K562 (cell line): ENCODE measurements around the gene PPM1L. TPM values are rescaled to one million over a fixed set of nuclear protein-coding genes. Genes with fewer than 3 reads are reported as not detected.

Experiments used
- ATAC-seq: fragments of 200-7000 bp; cut with Tn5 transposase; 3 replicates; pipeline ENCODE4 v1.9.1; 2020; ENCODE audit warnings: moderate library complexity
- BruUV-seq: library from RNA; stranded (reverse); fragments of 400-500 nt; replicated peaks from 2 replicates; lab custom pipeline; 2021; lab: Mats Ljungman, UMichigan
- CTCF ChIA-PET: fragments of 300-600 bp; formaldehyde crosslinking; extraction: SDS; loops from one replicate; lab custom pipeline; 2021; ENCODE audit warnings: low intra/inter-chr PET ratio; lab: Yijun Ruan, JAX
- POLR2A ChIA-PET: fragments of 300-600, 350-650 bp; sonication (Branson Sonifier 250); formaldehyde crosslinking; extraction: SDS; loops from one replicate; lab custom pipeline; 2021; ENCODE audit warnings: antibody characterized with exemption, inconsistent platforms; lab: Yijun Ruan, JAX
- DNase-seq, 4 experiments: peaks; one replicate each; pipeline versions ENCODE4 v3.0.0 to v3.0.0-alpha.2; 2011 to 2018; ENCODE audit warnings: low spot score in 3 of 4, mixed read lengths in 3 of 4; ENCODE audit errors: extremely low read depth in 1 of 4
- FAIRE-seq: peaks from 2 replicates; lab custom pipeline; 2011; peaks lifted over from hg19 to GRCh38; lab: Jason Lieb, UNC
- H2AFZ ChIP-seq: 2 replicates; pipeline ENCODE4 v1.6.0; 2011; ENCODE audit warnings: low read depth, low read length, control low read depth, inconsistent platforms
- H3K27ac ChIP-seq: fragments of 200-600 bp; 3 replicates; pipeline ENCODE4 v1.8.0; 2011; ENCODE audit warnings: low read depth, mild to moderate bottlenecking, control low read depth, inconsistent platforms, low read length, moderate library complexity, mixed read lengths; ENCODE audit errors: extremely low read depth
- H3K27me3 ChIP-seq, 2 experiments: fragments of 300-600 bp in 1 of 2; 2 replicates in 1 of 2; 3 replicates in 1 of 2; pipeline versions ENCODE4 v1.6.0 to v1.8.0; 2011; ENCODE audit warnings: inconsistent platforms in 2 of 2, low read length in 2 of 2, mild to moderate bottlenecking in 1 of 2, mixed read lengths in 1 of 2, moderate library complexity in 1 of 2; ENCODE audit not compliant: control insufficient read depth in 2 of 2, insufficient read depth in 2 of 2
- H3K36me3 ChIP-seq: fragments of 300-600 bp; 3 replicates; pipeline ENCODE4 v1.8.0; 2011; ENCODE audit warnings: mild to moderate bottlenecking, low read length, inconsistent platforms; ENCODE audit not compliant: control insufficient read depth, insufficient read depth
- H3K4me1 ChIP-seq, 2 experiments: fragments of 200-600 bp in 1 of 2; replicated peaks in 1 of 2; 2 replicates in 1 of 2; 3 replicates in 1 of 2; pipeline versions ENCODE4 v1.5.1 to v1.8.0; 2011; ENCODE audit warnings: inconsistent platforms in 2 of 2, low read length in 2 of 2, mild to moderate bottlenecking in 1 of 2, mixed read lengths in 1 of 2, moderate library complexity in 1 of 2; ENCODE audit not compliant: control insufficient read depth in 2 of 2, insufficient read depth in 2 of 2
- H3K4me2 ChIP-seq: 2 replicates; pipeline ENCODE4 v1.6.1; 2011; ENCODE audit warnings: low read length, control low read depth, inconsistent platforms, mixed read lengths; ENCODE audit not compliant: insufficient read depth
- H3K4me3 ChIP-seq: fragments of 200-600 bp; sonication (generic), shearing (Covaris generic); 2 replicates; pipeline ENCODE4 v1.5.1; 2016; ENCODE audit warnings: control low read depth, inconsistent platforms
- H3K79me2 ChIP-seq: fragments of 200-600 bp; 3 replicates; pipeline ENCODE4 v1.8.0; 2011; ENCODE audit warnings: low read length, inconsistent platforms; ENCODE audit not compliant: control insufficient read depth, insufficient read depth
- H3K9ac ChIP-seq, 2 experiments: 2 replicates each; pipeline versions ENCODE4 v1.6.0 to v1.6.1; 2011; ENCODE audit warnings: low read depth in 2 of 2, low read length in 2 of 2, control low read depth in 1 of 2, inconsistent platforms in 1 of 2, mild to moderate bottlenecking in 1 of 2, mixed read lengths in 1 of 2; ENCODE audit not compliant: insufficient read depth in 1 of 2
- H3K9me1 ChIP-seq: one replicate; pipeline ENCODE4 v1.6.0; 2011; ENCODE audit warnings: inconsistent platforms, mild to moderate bottlenecking, low read length, moderate library complexity; ENCODE audit not compliant: control insufficient read depth, insufficient read depth
- H3K9me3 ChIP-seq: replicated peaks from 2 replicates; pipeline ENCODE4 v1.5.1; 2011; ENCODE audit warnings: low read depth, low read length, inconsistent platforms; ENCODE audit not compliant: control insufficient read depth, insufficient read depth
- H4K20me1 ChIP-seq: replicated peaks from 2 replicates; pipeline ENCODE4 v1.6.1; 2011; ENCODE audit warnings: low read length, inconsistent platforms, mixed read lengths; ENCODE audit not compliant: control insufficient read depth, insufficient read depth
- MTF1 ChIP-seq: fragments of 250-450 bp; sonication (Bioruptor Pico); IDR thresholded peaks from 2 replicates; pipeline ENCODE4 v1.9.0; 2021; ENCODE audit warnings: moderate library complexity, mild to moderate bottlenecking, inconsistent platforms, borderline replicate concordance
- NELFE ChIP-seq: IDR thresholded peaks from 2 replicates; pipeline ENCODE4 v1.6.1; 2011; ENCODE audit warnings: mild to moderate bottlenecking; ENCODE audit not compliant: insufficient read depth, insufficient read length
- SRSF9 ChIP-seq: fragments of 200-400 bp; formaldehyde crosslinking; IDR thresholded peaks from 2 replicates; pipeline ENCODE4 v1.6.1; 2017; ENCODE audit warnings: low read depth, low read length, borderline replicate concordance
- TCF3 ChIP-seq: sonication (generic); formaldehyde crosslinking; IDR thresholded peaks from 2 replicates; pipeline ENCODE4 v1.4.0; 2020; ENCODE audit warnings: mild to moderate bottlenecking, missing genetic modification reagents
- ZBTB1 ChIP-seq: sonication (generic); formaldehyde crosslinking; IDR thresholded peaks from 2 replicates; pipeline ENCODE4 v1.8.1; 2023; ENCODE audit warnings: missing genetic modification reagents, low read depth, mild to moderate bottlenecking, borderline replicate concordance
- WGBS: fragments of 100-300 bp; shearing (Covaris generic); methylation state at CpG from one replicate; pipeline ENCODE4 v1.1.6; 2016; ENCODE audit warnings: low coverage, mixed read lengths; ENCODE audit not compliant: insufficient coverage; ENCODE audit errors: missing lambda C conversion rate; 5-methylcytosine and 5-hydroxymethylcytosine counted together
- in situ Hi-C: fragments of 300-500 bp; cut with MboI; formaldehyde crosslinking; loops from 4 replicates; pipeline ENCODE4 v1.15.0; 2018; ENCODE audit warnings: inconsistent platforms, mixed read lengths
- intact Hi-C: fragments of 100-400 bp; cut with micrococcal nuclease; formaldehyde crosslinking; loops from 2 replicates; pipeline ENCODE4 v1.14.2; 2022
- polyA plus RNA-seq, 8 experiments: library from polyadenylated mRNA; depleted of rRNA in 4 of 8; stranded (reverse) in 5 of 8; unstranded in 3 of 8; fragments of >200 nt; fragmentation: Nextera tagmentation in 2 of 8; fragmentation: Illumina TruSeq in 1 of 8; extraction: Ambion mirVana in 2 of 8; extraction: Trizol in 1 of 8; gene quantifications; 2 replicates each; pipeline versions ENCODE4 v1.2.1 to v1.2.3, GENCODE V29; 2011 to 2014; ENCODE audit warnings: inconsistent platforms in 1 of 8, missing spikeins in 1 of 8
- total RNA-seq, 7 experiments: library from RNA; depleted of rRNA in 6 of 7; stranded (reverse); fragments of >200 nt in 6 of 7; fragmentation: Illumina TruSeq in 2 of 7; extraction: Trizol in 2 of 7; gene quantifications; 2 replicates each; pipeline versions ENCODE4 v1.2.1 to v1.2.3, GENCODE V29; 2011 to 2021; ENCODE audit warnings: low replicate concordance in 1 of 7
- TF ChIP-seq, protein P1 (sequence below), 2 experiments: fragments of 450-650 bp in 1 of 2; sonication (generic) in 1 of 2; formaldehyde crosslinking in 1 of 2; IDR thresholded peaks in 1 of 2; conservative IDR thresholded peaks in 1 of 2; 2 replicates each; pipeline versions ENCODE4 v1.6.1 to v1.8.1; 2016 to 2023; ENCODE audit warnings: mild to moderate bottlenecking in 2 of 2, moderate library complexity in 2 of 2, inconsistent platforms in 1 of 2, missing genetic modification reagents in 1 of 2
- TF ChIP-seq, protein P2 (sequence below): fragments of 200-600 bp; sonication (generic); IDR thresholded peaks from one replicate; pipeline ENCODE4 v1.6.1; 2012; ENCODE audit warnings: mild to moderate bottlenecking, low read depth, low read length, inconsistent platforms

PPM1L gene
- total and polyA plus RNA-seq, 9 of the 15 experiments (the other 6 are each of a cell fraction or from before 2014, with no cell fraction given) = 0.01 to 0.41 (median 0.14) TPM

DNA sequence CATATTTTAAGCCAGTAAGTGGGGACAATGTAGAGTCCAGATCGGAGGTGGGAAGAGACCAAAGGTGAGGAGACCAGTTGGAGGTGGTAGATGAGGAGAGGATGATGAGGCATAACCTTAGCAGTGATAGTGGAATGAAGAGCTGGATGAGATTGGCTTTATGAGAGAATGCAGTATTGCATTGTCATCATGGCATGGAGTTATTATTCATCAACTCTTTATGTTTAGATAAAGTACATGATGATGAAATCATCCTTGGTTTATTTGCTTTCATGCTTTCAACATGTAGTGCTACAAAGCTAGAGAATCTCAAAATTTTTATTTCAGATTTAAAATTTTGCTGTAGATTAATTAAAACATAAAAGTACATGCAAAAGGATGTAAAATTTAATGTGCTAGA, 64.0 kb downstream of the PPM1L start:
- no peaks in the 10 kb centered on the region for H3K27me3 ChIP-seq
- no peak overlapping the region for H3K4me3 ChIP-seq
- H3K4me1 ChIP-seq = no peaks in the 10 kb centered on the region
- H3K4me2 ChIP-seq = no peak overlapping the region
- H3K79me2 ChIP-seq = no peaks in the 10 kb centered on the region
- FAIRE-seq (no peak), ATAC-seq (no peak), DNase-seq (no peak)
- intact Hi-C loops = no loop called here
- no peak overlapping the region for H2AFZ ChIP-seq
- no peak overlapping the region for H3K27ac ChIP-seq
- no peaks in the 10 kb centered on the region for H3K9me1 ChIP-seq
- no peaks in the 10 kb centered on the region for H3K36me3 ChIP-seq
- ChIA-PET POLR2A (no interaction called here), CTCF (no interaction called here)
- no peak overlapping the region for H3K9ac ChIP-seq
- H4K20me1 ChIP-seq = no peaks in the 10 kb centered on the region
- in situ Hi-C loops = no loop called here
- TF ChIP-seq ZBTB1 (CRISPR knock-in tag) = no peak
- TF ChIP-seq, protein P1, sequence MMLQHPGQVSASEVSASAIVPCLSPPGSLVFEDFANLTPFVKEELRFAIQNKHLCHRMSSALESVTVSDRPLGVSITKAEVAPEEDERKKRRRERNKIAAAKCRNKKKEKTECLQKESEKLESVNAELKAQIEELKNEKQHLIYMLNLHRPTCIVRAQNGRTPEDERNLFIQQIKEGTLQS (IDR thresholded peaks at IDR 0.05) = peak; percentile 28; the same call in 1 of the 2 replicates
- TF ChIP-seq, protein P1 (CRISPR knock-in tag; conservative IDR thresholded peaks at IDR 0.05) = no peak
- TF ChIP-seq SRSF9 = no peak
- TF ChIP-seq MTF1 (CRISPR knock-in tag) = no peak
- no peak for TF ChIP-seq TCF3 (CRISPR knock-in tag)
- TF ChIP-seq NELFE = no peak
- TF ChIP-seq, protein P2, sequence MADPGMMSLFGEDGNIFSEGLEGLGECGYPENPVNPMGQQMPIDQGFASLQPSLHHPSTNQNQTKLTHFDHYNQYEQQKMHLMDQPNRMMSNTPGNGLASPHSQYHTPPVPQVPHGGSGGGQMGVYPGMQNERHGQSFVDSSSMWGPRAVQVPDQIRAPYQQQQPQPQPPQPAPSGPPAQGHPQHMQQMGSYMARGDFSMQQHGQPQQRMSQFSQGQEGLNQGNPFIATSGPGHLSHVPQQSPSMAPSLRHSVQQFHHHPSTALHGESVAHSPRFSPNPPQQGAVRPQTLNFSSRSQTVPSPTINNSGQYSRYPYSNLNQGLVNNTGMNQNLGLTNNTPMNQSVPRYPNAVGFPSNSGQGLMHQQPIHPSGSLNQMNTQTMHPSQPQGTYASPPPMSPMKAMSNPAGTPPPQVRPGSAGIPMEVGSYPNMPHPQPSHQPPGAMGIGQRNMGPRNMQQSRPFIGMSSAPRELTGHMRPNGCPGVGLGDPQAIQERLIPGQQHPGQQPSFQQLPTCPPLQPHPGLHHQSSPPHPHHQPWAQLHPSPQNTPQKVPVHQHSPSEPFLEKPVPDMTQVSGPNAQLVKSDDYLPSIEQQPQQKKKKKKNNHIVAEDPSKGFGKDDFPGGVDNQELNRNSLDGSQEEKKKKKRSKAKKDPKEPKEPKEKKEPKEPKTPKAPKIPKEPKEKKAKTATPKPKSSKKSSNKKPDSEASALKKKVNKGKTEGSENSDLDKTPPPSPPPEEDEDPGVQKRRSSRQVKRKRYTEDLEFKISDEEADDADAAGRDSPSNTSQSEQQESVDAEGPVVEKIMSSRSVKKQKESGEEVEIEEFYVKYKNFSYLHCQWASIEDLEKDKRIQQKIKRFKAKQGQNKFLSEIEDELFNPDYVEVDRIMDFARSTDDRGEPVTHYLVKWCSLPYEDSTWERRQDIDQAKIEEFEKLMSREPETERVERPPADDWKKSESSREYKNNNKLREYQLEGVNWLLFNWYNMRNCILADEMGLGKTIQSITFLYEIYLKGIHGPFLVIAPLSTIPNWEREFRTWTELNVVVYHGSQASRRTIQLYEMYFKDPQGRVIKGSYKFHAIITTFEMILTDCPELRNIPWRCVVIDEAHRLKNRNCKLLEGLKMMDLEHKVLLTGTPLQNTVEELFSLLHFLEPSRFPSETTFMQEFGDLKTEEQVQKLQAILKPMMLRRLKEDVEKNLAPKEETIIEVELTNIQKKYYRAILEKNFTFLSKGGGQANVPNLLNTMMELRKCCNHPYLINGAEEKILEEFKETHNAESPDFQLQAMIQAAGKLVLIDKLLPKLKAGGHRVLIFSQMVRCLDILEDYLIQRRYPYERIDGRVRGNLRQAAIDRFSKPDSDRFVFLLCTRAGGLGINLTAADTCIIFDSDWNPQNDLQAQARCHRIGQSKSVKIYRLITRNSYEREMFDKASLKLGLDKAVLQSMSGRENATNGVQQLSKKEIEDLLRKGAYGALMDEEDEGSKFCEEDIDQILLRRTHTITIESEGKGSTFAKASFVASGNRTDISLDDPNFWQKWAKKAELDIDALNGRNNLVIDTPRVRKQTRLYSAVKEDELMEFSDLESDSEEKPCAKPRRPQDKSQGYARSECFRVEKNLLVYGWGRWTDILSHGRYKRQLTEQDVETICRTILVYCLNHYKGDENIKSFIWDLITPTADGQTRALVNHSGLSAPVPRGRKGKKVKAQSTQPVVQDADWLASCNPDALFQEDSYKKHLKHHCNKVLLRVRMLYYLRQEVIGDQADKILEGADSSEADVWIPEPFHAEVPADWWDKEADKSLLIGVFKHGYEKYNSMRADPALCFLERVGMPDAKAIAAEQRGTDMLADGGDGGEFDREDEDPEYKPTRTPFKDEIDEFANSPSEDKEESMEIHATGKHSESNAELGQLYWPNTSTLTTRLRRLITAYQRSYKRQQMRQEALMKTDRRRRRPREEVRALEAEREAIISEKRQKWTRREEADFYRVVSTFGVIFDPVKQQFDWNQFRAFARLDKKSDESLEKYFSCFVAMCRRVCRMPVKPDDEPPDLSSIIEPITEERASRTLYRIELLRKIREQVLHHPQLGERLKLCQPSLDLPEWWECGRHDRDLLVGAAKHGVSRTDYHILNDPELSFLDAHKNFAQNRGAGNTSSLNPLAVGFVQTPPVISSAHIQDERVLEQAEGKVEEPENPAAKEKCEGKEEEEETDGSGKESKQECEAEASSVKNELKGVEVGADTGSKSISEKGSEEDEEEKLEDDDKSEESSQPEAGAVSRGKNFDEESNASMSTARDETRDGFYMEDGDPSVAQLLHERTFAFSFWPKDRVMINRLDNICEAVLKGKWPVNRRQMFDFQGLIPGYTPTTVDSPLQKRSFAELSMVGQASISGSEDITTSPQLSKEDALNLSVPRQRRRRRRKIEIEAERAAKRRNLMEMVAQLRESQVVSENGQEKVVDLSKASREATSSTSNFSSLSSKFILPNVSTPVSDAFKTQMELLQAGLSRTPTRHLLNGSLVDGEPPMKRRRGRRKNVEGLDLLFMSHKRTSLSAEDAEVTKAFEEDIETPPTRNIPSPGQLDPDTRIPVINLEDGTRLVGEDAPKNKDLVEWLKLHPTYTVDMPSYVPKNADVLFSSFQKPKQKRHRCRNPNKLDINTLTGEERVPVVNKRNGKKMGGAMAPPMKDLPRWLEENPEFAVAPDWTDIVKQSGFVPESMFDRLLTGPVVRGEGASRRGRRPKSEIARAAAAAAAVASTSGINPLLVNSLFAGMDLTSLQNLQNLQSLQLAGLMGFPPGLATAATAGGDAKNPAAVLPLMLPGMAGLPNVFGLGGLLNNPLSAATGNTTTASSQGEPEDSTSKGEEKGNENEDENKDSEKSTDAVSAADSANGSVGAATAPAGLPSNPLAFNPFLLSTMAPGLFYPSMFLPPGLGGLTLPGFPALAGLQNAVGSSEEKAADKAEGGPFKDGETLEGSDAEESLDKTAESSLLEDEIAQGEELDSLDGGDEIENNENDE = no peak
- no peaks in the 10 kb centered on the region for H3K9me3 ChIP-seq
- WGBS = 0% methylated on average over 1 of the region's 1 CpG
- no TSS peak for BruUV-seq
